HG02852 (cell line): Measurements from ENCODE around the gene TPM1.
"Not testable (repeated sequence)": the region's sequence is repeated elsewhere in the genome, so short reads cannot be mapped to it uniquely, and the experiment has no call there.

Source experiments
- ATAC-seq: cut with Tn5 transposase; IDR thresholded peaks from one replicate; pipeline ENCODE4 v1.9.1; 2021; ENCODE audit warnings: mild to moderate bottlenecking, moderate library complexity; ENCODE audit not compliant: unreplicated experiment

The TPM1 gene

DNA sequence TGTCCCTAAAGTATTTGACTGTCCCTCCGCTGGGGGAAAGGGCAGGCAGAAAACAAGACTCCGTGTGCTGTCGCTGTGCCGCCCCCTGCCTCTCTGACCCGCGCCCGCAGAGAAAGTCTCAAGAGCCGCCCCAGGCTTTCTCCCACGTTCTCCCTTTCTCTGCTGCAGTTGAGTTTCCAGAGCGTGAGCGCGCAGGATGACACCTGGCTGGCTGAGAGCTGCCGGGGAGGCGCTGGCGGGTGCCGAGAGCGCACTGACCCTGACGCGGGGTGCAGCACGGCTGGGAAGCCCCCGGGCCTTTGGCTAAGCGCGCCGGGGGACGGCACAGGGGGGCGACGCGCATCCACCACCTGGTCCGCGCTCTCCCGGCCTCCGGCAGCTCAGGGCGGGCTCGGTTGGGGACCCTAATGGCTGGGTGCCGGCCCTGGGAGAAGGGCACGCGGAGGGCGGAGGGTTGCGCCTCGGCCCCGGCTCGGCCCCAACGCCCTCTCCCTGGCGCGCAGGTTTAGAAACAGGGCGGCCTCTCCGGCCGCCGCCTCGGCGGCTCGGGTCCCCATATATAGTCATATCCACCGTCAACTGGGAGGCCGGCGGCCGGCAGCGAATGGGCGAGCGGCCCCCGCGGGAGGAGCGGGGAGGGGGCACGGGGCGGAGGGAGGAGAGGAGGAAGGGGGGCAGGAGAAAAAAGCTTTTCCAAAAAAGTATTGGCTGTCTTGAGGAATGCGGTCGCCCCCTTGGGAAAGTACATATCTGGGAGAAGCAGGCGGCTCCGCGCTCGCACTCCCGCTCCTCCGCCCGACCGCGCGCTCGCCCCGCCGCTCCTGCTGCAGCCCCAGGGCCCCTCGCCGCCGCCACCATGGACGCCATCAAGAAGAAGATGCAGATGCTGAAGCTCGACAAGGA is at the start of gene TPM1:
TSS of gene TPM1 (plus strand) at position 774 of the 903 bp plus-strand sequence. CDS start at position 857, 83 bp downstream.
- ATAC-seq: no peak

DNA sequence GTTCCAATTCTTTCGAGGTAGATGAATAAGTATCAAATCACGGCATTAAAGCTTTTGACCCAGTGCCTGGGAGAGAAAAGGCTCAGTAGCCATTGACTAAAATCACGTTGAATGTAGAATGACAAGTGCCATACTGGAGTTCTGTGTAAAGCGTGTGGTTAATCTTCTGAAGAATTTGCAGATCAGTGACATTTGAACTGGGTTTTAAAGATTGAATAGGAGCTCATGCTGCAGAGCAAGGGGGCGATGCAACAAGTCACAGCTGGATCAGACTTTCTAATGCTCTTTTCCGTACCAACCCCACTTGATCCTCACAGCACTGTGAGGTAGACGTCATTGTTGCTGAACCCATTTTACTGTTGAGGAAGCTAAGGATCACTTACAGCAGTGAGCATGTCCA is 49.5 kb upstream of the TPM1 start:
- no peak for ATAC-seq

DNA sequence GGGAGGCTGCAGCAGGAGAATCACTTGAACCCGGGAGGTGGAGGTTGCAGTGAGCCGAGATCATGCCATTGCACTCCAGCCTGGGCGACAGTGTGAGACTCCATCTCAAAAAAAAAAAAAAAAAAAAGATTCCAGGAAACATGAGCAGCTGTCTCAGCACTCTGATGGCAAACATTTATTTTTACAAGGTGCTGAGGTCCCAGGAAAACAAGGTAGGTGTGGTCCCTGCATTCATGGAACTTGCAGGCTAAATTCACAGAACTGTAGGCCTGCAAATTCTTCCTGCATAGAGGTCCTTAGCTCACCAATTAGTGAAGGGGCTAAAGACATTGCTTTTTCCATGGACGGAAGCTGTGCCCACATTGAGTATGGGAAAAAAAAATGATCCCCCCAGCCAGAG is 48.9 kb upstream of the TPM1 start:
- not testable (repeated sequence) for ATAC-seq

DNA sequence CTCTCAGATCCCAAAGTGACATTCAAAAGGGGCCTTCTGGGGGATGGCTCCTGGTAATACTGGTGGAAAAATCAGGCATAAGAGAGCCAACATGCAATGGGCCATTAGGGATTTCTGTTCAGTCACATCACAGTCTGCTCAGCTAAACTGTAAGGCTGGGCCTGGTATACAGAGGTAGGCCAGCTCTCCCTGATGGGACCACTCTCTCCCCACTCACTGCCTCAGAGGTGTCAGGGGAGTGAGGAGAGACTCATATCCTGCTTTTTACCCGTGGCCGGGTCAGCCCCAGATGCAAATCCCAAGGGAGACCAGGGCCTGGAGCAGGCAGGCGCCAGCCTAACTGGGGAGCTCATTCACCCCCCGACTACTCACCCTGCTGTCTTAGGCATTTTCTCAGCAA is 48.1 kb upstream of the TPM1 start:
- no peak for ATAC-seq

DNA sequence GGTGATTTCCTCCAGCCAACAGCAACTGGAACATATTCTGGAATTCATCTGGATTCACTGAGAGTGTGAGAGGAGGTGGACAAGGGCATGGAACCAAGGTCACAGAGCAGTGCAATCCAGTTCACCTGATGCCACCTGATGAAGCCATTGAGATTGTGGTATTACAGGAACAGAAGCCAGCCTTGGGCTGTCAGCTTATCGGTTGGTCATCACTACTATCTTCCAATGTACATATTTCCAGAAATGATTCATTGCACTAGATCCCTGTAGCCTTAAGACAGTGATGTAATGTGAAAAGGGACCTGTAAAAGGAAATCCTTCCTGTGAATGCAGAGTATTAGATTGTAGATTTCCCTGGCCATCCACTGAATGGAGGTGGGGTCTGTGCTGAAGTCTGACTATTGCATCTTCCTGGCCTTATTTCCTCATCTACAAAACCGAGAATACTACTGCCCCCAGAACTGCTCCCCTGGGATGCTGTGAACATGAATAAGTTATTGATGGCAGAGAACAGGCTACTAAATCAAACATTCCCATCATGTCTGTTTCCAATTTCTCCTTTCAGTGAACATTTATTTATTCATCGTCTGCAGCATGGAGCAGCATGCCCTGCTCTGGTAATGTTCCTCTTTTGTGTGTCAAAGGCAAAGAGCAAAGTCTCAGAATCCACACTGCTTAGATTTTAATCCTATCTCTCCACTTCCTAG is 47.4 kb upstream of the TPM1 start:
- ATAC-seq: no peak

- no peak for ATAC-seq
These were observed 45.1 kb upstream of the TPM1 start for GRCh38 chr15:62997441-62997840.

GRCh38 chr15:62998262-62998890 is 44.2 kb upstream of the TPM1 start:
- ATAC-seq: no peak

GRCh38 chr15:62999178-62999577 is 43.4 kb upstream of the TPM1 start:
- no peak for ATAC-seq

- ATAC-seq: no peak
These were observed 42.5 kb upstream of the TPM1 start for GRCh38 chr15:62999923-63000561.

DNA sequence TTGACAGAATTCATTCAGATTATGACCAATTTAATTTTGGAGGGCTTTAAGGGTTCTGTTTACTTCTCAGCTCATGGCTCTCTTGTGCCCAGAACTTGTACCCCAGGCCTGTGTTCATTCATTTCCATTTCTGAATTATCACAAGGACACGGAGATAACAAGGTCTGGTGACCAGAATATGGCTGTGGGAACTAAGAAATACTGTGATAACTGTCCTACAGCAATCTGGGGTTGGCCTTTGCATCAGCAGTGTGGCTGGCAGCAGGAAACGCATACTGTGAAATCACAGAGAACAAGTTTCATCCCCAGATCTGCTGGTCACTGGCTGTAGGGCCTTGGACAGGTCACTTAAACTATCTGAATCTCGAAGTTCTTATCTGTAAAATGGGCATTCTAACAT is 41.8 kb upstream of the TPM1 start:
- ATAC-seq: no peak

DNA sequence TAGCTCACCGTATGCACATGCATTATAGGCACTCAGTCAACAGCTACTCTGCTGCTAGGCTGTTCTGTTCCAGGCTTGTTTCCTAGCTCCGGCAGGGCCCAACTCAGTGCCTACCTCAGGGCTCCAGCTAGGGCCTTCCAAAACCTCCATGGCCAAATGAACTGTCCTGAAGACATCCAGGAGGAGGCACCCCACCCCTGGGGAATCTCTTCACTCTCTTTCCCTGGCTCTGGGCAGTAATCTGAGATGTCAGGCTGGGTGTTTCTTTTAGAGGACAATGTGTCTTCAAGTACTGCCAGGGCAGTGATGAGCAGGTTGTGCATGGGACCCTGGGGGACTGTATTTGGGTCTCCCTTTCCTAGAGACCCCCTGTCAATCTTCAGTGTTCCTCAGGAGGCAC is 38.3 kb upstream of the TPM1 start:
- ATAC-seq: no peak

GRCh38 chr15:63006032-63006878 is 36.3 kb upstream of the TPM1 start:
- no peak for ATAC-seq

DNA sequence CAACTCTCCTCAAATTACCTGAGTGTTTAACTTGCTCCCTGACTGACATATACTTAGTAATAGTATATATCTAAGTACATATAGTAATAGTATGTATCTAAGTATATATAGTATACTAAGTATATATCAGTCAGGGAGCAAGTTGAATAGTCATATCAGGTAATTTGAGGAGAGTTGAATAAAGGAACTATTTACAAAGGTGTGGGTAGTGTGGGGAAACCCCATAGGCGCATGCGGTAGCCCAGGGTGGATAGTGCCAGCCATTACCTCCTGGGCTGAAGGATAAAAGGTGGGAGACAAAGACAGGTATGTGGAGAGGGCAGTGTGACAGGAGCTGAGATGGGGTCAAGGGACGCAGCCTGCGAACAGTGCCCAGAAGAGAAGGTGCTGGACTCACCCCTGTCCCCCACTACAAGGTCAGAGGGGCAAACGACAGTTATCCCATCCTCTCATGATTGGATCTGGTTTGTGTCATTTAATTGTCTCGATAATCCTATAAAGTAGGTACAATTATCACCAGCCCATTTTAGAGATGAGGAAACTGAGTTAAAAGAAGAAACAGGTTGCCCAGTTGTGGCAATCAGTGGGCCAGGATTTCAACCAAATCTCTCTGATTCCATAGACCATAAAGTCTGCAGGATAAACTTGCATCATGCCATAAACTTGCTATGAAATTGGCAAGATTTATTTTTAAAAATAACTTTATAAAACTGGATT is 34.1 kb upstream of the TPM1 start:
- ATAC-seq: no peak

- ATAC-seq: no peak
These were observed 32.2 kb upstream of the TPM1 start for GRCh38 chr15:63010386-63010785.

GRCh38 chr15:63010920-63011693 is 31.4 kb upstream of the TPM1 start:
- ATAC-seq: no peak

DNA sequence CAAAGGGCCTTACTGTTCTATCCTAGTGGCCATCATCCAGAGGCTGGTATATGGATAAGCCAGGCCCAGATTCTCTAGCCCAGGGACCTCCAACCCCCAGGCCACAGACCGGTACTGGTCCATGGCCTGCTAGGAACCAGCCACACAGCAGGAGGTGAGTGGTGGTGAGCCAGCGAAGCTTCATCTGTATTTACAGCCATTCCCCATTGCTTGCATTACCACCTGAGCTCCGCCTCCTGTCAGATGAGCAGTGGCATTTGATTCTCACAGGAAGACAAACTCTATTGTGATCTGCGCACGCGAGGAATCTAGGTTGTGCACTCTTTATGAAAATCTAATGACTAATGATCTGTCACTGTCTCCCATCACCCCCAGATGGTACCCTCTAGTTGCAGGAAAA is 30.1 kb upstream of the TPM1 start:
- ATAC-seq: no peak

GRCh38 chr15:63013052-63013808 is 29.3 kb upstream of the TPM1 start:
- ATAC-seq: no peak

- no peak for ATAC-seq
These were observed 28.0 kb upstream of the TPM1 start for GRCh38 chr15:63014578-63014977.
